ENCODE measurements around the gene GRM4.

Gene GRM4

DNA sequence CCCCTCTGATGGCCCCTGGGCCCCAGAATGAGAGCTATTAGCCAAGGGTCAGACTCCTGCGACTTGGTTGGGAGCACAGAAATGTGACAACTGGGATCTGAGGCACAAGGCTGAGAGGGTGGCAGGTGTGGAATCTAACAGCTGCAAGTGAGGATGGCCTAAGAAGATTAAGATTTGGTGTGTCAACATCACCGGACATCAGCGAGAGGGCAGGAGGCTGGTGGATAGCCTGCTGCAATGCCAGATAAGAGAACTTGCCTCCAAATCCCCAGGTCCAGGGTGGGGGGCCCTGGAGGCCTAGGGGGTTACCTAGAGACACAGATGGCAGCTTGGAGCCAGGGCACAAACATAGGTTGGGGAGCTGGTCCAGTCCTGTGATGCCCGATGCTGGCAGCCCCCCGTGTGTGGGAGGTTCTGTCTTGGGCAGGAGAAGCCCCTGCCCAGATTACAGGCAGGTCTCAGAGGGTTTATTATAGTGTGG lies 155.8 kb downstream of the GRM4 start:
- H3K36me3 ChIP-seq (ENCODE audit: control insufficient read depth in 1 of 2, insufficient read depth in 2 of 2, low read length in 2 of 2), result no peaks in the 10 kb centered on the region
- H3K27me3 ChIP-seq (ENCODE audit: control insufficient read depth in 1 of 2, insufficient read depth in 2 of 2, low read length in 2 of 2), result no peaks in the 10 kb centered on the region
- no peak overlapping the region for H3K9ac ChIP-seq (ENCODE audit: low read depth in 1 of 2, low read length in 2 of 2)
- H3K4me1 ChIP-seq (ENCODE audit: control insufficient read depth in 1 of 2, insufficient read depth in 2 of 2, low read length in 2 of 2), result peaks cover 2 to 5% of the 10 kb centered on the region in 2 donors
- H3K27ac ChIP-seq (ENCODE audit: low read depth, low read length), result no peak overlapping the region
- no peak overlapping the region for H3K4me3 ChIP-seq (ENCODE audit: low read depth in 1 of 2, low read length in 2 of 2)
- no peaks in the 10 kb centered on the region for H3K9me3 ChIP-seq (ENCODE audit: control insufficient read depth in 1 of 2, low read length in 2 of 2)

DNA sequence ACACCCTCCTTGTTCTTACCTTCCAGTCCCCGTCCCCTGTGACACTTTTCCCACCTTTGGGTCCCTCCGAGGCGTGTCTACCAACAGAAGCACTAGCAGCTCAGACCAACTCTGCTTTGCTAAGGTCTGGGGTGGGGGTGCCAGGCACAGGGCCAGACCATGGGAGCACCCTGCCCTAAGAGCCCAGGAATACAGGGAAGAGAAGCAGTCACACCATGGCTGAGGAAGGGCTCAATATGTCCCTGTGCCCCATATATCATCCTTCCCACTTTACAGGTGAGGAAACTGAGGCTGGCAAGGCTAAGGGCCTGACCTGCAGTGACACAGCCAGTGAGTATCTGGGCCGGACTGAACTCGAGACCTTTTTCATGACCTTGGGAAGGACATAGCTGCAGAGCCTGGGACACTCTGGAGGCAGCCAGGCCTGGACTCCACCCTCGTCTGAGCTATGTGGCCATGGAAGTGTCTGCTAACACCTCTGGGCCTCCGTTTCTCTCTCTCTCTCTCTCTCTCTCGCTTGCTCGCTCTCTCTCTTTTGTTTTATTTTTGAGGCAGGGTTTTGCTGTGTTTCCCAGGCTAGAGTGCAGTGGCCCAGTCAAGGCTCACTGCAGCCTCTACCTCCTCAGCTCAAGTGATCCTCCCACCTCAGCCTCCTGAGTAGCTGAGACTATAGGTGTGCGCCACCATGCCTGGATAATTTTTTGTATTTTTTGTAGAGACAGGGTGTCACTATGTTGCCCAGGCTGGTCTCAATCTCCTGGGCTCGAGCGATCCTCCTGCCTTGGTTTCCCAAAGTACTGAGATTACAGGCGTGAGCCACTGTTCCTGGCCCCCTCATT lies 156.7 kb downstream of the GRM4 start:
- H3K9me3 ChIP-seq (ENCODE audit: control insufficient read depth in 1 of 2, low read length in 2 of 2), result no peaks in the 10 kb centered on the region
- H3K36me3 ChIP-seq (ENCODE audit: control insufficient read depth in 1 of 2, insufficient read depth in 2 of 2, low read length in 2 of 2), result no peaks in the 10 kb centered on the region
- H3K27me3 ChIP-seq (ENCODE audit: control insufficient read depth in 1 of 2, insufficient read depth in 2 of 2, low read length in 2 of 2), result no peaks in the 10 kb centered on the region
- H3K9ac ChIP-seq (ENCODE audit: low read depth in 1 of 2, low read length in 2 of 2), result no peak overlapping the region
- no peaks in the 10 kb centered on the region for H3K4me1 ChIP-seq (ENCODE audit: control insufficient read depth in 1 of 2, insufficient read depth in 2 of 2, low read length in 2 of 2)
- H3K27ac ChIP-seq (ENCODE audit: low read depth, low read length), result no peak overlapping the region
- H3K4me3 ChIP-seq (ENCODE audit: low read depth in 1 of 2, low read length in 2 of 2), result no peak overlapping the region

DNA sequence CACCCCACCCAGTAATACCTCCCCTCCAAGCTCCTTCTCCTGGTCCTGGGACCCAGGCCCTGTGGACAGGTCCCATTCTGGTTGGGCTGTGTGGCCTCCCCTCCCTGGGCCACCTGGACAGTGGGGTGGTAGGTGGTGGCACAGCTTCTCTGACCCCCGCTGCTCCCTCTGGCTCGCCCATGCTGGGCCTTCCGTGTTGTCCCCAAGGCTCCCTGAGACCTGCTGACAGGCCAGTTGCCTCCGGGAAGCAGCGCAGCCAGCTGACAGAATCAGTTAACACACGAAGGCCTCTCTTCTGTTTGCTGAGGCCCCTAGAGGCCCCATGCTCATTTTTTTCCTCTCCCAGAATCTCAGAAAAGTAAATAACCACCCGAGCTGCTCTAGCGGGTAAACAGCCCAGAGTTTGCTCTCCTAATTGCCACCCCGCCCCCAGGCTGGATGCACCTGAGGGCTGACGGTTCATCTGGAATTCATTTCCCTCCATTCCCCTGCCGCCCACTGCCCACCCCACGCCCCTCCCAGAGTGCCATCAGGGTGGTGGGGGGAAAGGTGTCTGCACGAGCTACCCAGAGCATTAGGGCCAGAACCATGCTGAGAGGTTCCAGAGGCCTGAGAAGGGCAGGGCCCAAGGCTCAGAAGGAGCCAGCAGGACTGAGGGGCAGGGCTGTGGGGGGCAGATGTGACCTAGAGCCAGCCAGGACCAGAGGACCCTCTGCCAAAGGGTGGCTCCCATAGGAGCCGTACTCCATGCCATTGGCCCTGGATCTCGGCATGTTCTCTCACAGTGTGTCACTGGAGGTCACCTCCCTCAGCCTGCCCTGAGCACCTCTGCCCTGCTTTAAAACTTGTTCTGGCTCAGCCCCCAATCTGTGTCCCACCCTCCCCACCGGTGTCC lies 157.5 kb downstream of the GRM4 start:
- Histone ChIP-seq H3K9me3 (ENCODE audit: control insufficient read depth in 1 of 2, low read length in 2 of 2) (no peaks in the 10 kb centered on the region), H3K27me3 (ENCODE audit: control insufficient read depth in 1 of 2, insufficient read depth in 2 of 2, low read length in 2 of 2) (no peaks in the 10 kb centered on the region), H3K27ac (ENCODE audit: low read depth, low read length) (no peak overlapping the region), H3K9ac (ENCODE audit: low read depth in 1 of 2, low read length in 2 of 2) (no peak overlapping the region), H3K36me3 (ENCODE audit: control insufficient read depth in 1 of 2, insufficient read depth in 2 of 2, low read length in 2 of 2) (no peaks in the 10 kb centered on the region), H3K4me1 (ENCODE audit: control insufficient read depth in 1 of 2, insufficient read depth in 2 of 2, low read length in 2 of 2) (no peaks in the 10 kb centered on the region), H3K4me3 (ENCODE audit: low read depth in 1 of 2, low read length in 2 of 2) (no peak overlapping the region)

DNA sequence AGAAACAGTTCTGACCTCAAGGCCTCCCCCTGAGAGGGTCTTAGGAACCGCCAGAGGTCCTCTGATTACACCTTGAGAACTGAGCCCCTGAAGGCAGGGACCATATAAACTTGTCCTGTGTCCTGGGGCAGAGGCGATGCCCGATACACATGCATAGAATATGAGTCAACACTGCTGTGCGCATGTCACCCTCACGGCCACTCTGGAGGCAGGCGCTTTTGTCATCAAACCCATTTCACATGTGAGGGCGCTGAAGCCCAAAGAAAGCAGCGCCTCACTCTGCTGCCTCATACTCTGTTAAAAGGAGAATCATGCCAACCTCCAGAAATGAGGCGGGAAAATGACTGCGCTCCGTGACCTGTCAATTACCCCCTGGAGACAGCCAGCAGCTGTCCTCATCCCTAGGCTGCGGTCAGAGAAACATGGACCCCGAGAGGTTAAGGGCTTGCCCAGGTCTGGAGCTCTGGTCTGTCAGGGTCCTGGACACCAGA lies 158.3 kb downstream of the GRM4 start:
- no peaks in the 10 kb centered on the region for H3K36me3 ChIP-seq (ENCODE audit: control insufficient read depth in 1 of 2, insufficient read depth in 2 of 2, low read length in 2 of 2)
- H3K9me3 ChIP-seq (ENCODE audit: control insufficient read depth in 1 of 2, low read length in 2 of 2), result no peaks in the 10 kb centered on the region
- no peaks in the 10 kb centered on the region for H3K27me3 ChIP-seq (ENCODE audit: control insufficient read depth in 1 of 2, insufficient read depth in 2 of 2, low read length in 2 of 2)
- no peaks in the 10 kb centered on the region for H3K4me1 ChIP-seq (ENCODE audit: control insufficient read depth in 1 of 2, insufficient read depth in 2 of 2, low read length in 2 of 2)
- no peak overlapping the region for H3K4me3 ChIP-seq (ENCODE audit: low read depth in 1 of 2, low read length in 2 of 2)
- no peak overlapping the region for H3K9ac ChIP-seq (ENCODE audit: low read depth in 1 of 2, low read length in 2 of 2)
- H3K27ac ChIP-seq (ENCODE audit: low read depth, low read length), result no peak overlapping the region

DNA sequence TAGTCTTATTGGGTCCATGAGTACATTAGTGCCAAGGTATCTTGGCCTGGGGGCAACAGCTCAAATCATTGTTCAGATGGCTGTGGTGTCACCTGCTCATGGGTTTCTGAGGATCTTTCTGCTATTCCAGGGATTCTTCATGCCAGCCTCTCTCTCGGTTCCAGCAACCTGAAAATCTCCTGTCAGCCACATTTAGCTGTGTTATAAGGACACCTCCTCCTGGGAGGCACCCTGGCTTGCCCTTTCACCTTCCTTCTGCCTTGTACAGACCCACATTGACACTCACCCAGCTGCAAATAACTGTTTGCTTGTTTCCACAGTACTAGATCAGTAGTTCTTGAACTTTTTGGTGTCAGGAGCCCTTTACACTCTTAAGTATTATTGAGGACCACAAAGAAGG lies 159.9 kb downstream of the GRM4 start:
- Histone ChIP-seq H3K27me3 (ENCODE audit: control insufficient read depth in 1 of 2, insufficient read depth in 2 of 2, low read length in 2 of 2) (no peaks in the 10 kb centered on the region), H3K36me3 (ENCODE audit: control insufficient read depth in 1 of 2, insufficient read depth in 2 of 2, low read length in 2 of 2) (no peaks in the 10 kb centered on the region), H3K9ac (ENCODE audit: low read depth in 1 of 2, low read length in 2 of 2) (no peak overlapping the region), H3K4me1 (ENCODE audit: control insufficient read depth in 1 of 2, insufficient read depth in 2 of 2, low read length in 2 of 2) (no peaks in the 10 kb centered on the region), H3K4me3 (ENCODE audit: low read depth in 1 of 2, low read length in 2 of 2) (no peak overlapping the region), H3K27ac (ENCODE audit: low read depth, low read length) (no peak overlapping the region), H3K9me3 (ENCODE audit: control insufficient read depth in 1 of 2, low read length in 2 of 2) (no peaks in the 10 kb centered on the region)

DNA sequence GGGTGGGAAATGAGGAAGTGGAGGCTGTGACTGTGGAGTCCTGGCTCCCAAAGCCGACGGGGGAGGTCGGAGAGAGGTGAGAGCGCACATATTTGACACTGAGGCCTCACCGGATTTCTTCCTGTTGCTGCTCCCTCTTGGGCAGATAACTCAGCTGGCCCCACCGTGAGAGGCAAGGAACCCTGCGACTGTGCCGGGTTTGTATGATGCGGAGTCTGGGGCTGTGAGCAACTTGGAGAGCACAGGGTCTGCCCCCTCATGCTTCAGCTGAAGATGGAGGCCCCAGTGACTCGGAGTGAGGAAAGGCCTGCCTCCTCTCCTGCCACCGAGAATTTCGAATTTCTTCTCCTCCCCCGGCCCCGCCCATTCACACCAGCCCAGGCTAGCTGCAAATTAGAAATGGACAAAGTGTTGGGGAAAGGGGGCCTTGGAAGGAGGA lies 160.6 kb downstream of the GRM4 start:
- no peak overlapping the region for H3K9ac ChIP-seq (ENCODE audit: low read depth in 1 of 2, low read length in 2 of 2)
- H3K27me3 ChIP-seq (ENCODE audit: control insufficient read depth in 1 of 2, insufficient read depth in 2 of 2, low read length in 2 of 2), result no peaks in the 10 kb centered on the region
- H3K36me3 ChIP-seq (ENCODE audit: control insufficient read depth in 1 of 2, insufficient read depth in 2 of 2, low read length in 2 of 2), result no peaks in the 10 kb centered on the region
- H3K9me3 ChIP-seq (ENCODE audit: control insufficient read depth in 1 of 2, low read length in 2 of 2), result no peaks in the 10 kb centered on the region
- no peaks in the 10 kb centered on the region for H3K4me1 ChIP-seq (ENCODE audit: control insufficient read depth in 1 of 2, insufficient read depth in 2 of 2, low read length in 2 of 2)
- H3K27ac ChIP-seq (ENCODE audit: low read depth, low read length), result no peak overlapping the region
- no peak overlapping the region for H3K4me3 ChIP-seq (ENCODE audit: low read depth in 1 of 2, low read length in 2 of 2)

DNA sequence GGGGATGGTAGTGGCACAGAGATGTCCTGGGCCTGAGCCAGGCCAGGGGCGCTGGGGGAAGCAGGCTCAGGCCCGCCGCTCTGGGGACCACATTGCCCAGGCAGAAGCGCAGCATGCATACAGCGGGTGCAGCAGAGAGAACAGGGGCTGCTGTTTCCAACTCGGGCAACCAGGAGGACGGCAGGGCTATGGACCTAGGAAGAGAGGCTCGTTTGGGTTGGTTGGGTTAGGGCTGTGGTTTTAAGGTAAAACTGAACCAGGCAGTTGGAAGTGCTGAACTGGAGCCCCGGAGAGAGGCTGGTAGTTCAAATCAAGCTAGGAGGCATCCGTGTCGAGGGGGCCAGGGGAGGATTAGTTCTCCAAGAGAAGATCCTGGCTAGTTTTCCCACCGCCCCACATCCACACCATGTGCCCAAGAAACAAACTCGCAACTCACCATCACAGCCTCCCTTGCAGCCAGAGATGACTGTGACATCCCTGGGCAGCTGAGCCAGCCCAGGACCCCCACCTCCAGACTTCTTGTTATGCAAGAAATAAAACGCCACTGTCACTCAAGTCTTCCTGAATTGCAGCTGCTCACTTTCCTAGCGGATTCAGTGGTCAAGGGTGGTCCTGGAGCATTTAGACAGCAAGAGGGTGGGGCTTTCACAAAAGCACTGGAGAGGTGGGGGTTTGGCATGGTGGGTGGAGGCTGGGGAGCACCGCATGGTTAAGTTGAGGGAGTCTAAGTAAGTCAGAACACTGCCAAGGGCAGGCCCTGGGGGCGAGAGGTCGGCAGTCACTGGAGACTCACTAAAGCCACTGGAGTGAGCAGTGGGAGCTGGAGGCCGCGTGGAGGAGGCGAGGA lies 161.2 kb downstream of the GRM4 start:
- H3K27me3 ChIP-seq (ENCODE audit: control insufficient read depth in 1 of 2, insufficient read depth in 2 of 2, low read length in 2 of 2), result no peaks in the 10 kb centered on the region
- no peak overlapping the region for H3K27ac ChIP-seq (ENCODE audit: low read depth, low read length)
- H3K9me3 ChIP-seq (ENCODE audit: control insufficient read depth in 1 of 2, low read length in 2 of 2), result no peaks in the 10 kb centered on the region
- no peaks in the 10 kb centered on the region for H3K36me3 ChIP-seq (ENCODE audit: control insufficient read depth in 1 of 2, insufficient read depth in 2 of 2, low read length in 2 of 2)
- no peaks in the 10 kb centered on the region for H3K4me1 ChIP-seq (ENCODE audit: control insufficient read depth in 1 of 2, insufficient read depth in 2 of 2, low read length in 2 of 2)
- H3K9ac ChIP-seq (ENCODE audit: low read depth in 1 of 2, low read length in 2 of 2), result no peak overlapping the region
- no peak overlapping the region for H3K4me3 ChIP-seq (ENCODE audit: low read depth in 1 of 2, low read length in 2 of 2)

DNA sequence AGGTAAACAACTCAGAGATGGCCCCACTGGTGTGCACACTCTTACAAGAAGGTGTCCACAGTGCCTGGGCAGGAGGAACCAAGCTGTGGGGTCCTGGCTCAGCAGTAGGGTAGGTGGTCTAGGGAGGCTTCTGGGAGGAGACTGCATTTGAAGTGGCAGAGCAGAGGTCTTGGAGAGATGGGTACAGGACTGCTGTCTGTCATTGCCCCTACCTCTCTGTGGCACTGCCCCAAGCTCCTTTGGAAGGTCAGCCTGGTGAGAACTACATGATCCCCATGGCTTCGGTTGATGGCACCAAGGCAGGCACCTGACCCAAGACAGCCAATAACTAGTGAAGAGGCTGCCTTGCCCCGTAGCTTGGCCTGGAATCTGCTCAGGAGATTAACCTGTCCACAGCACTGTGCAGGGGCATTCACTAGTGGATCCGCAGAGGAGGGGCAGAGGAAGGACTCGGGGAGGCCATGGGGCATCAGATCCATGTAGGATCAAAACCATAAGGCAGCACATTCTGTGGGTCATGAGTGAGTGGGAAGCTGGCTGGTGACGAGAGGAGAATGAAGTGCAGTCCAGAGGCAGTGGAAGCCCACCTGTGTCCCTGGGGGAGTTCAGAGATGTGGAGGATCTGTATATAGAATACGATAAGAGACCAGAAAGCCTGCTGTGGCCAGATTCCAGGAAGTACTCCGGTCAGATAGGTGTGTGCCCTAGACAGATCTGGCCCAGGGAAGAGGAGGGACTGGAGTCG lies 162.0 kb downstream of the GRM4 start:
- no peaks in the 10 kb centered on the region for H3K9me3 ChIP-seq (ENCODE audit: control insufficient read depth in 1 of 2, low read length in 2 of 2)
- H3K27me3 ChIP-seq (ENCODE audit: control insufficient read depth in 1 of 2, insufficient read depth in 2 of 2, low read length in 2 of 2), result no peaks in the 10 kb centered on the region
- no peaks in the 10 kb centered on the region for H3K36me3 ChIP-seq (ENCODE audit: control insufficient read depth in 1 of 2, insufficient read depth in 2 of 2, low read length in 2 of 2)
- no peak overlapping the region for H3K9ac ChIP-seq (ENCODE audit: low read depth in 1 of 2, low read length in 2 of 2)
- no peak overlapping the region for H3K4me3 ChIP-seq (ENCODE audit: low read depth in 1 of 2, low read length in 2 of 2)
- H3K27ac ChIP-seq (ENCODE audit: low read depth, low read length), result no peak overlapping the region
- H3K4me1 ChIP-seq (ENCODE audit: control insufficient read depth in 1 of 2, insufficient read depth in 2 of 2, low read length in 2 of 2), result no peaks in the 10 kb centered on the region

DNA sequence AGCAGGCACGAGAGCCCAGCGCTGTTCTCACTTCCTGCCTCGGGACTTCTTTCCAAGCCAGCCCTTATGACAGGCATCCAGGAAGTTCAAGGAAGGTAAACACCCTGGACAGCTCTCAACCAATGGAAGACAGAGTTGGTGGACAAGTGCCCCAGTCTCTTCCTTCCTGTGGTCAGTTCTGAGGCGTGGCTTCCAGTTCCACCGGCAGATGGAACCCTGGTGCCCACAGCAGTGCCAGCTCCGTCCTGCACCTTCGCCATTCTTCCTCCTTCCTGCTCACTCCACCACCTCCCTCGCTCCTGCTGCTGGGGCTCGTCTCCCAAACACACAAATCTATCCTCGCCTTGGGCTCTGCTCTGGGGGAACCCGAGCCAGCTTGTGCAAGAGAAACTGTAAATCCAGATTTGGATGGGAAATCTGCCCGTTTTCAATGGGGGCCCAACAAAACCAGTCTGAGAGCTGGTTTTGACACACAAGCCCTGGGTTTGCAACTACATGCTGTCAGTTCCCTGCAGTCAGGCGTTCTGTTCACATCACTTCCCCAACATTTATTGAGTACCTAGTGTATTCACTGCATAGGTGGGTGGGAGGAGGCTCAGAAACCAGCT lies 162.7 kb downstream of the GRM4 start:
- Histone ChIP-seq H3K27ac (ENCODE audit: low read depth, low read length) (no peak overlapping the region), H3K4me3 (ENCODE audit: low read depth in 1 of 2, low read length in 2 of 2) (no peak overlapping the region), H3K4me1 (ENCODE audit: control insufficient read depth in 1 of 2, insufficient read depth in 2 of 2, low read length in 2 of 2) (no peaks in the 10 kb centered on the region), H3K36me3 (ENCODE audit: control insufficient read depth in 1 of 2, insufficient read depth in 2 of 2, low read length in 2 of 2) (no peaks in the 10 kb centered on the region), H3K27me3 (ENCODE audit: control insufficient read depth in 1 of 2, insufficient read depth in 2 of 2, low read length in 2 of 2) (peaks cover 0 to under 1% of the 10 kb centered on the region in 2 donors), H3K9me3 (ENCODE audit: control insufficient read depth in 1 of 2, low read length in 2 of 2) (no peaks in the 10 kb centered on the region), H3K9ac (ENCODE audit: low read depth in 1 of 2, low read length in 2 of 2) (no peak overlapping the region)
